Gastrocnemius medialis (tissue), 4 donors: Measurements from ENCODE around the gene HIVEP3.
A peak's percentile ranks its signal among the peaks of the same experiment; 100 is the strongest.

Experiments
- POLR2A ChIP-seq, 2 donors: fragments of 450-650 bp; IDR thresholded peaks; one replicate each; pipeline ENCODE4 v1.6.1; 2017; ENCODE audit warnings: antibody characterized with exemption in 2 of 2, mild to moderate bottlenecking in 2 of 2, moderate library complexity in 2 of 2
- TF ChIP-seq, protein P1 (sequence below), 5 experiments: fragments of 450-650 bp in 3 of 5; fragments of 200-600 bp in 2 of 5; sonication (generic) in 2 of 5; IDR thresholded peaks in 4 of 5; conservative IDR thresholded peaks in 1 of 5; 1 replicate in 4 of 5; 2 replicates in 1 of 5; pipeline ENCODE4 v1.5.1; 2016 to 2019; ENCODE audit warnings: antibody characterized with exemption in 5 of 5, mild to moderate bottlenecking in 3 of 5, moderate library complexity in 3 of 5

DNA sequence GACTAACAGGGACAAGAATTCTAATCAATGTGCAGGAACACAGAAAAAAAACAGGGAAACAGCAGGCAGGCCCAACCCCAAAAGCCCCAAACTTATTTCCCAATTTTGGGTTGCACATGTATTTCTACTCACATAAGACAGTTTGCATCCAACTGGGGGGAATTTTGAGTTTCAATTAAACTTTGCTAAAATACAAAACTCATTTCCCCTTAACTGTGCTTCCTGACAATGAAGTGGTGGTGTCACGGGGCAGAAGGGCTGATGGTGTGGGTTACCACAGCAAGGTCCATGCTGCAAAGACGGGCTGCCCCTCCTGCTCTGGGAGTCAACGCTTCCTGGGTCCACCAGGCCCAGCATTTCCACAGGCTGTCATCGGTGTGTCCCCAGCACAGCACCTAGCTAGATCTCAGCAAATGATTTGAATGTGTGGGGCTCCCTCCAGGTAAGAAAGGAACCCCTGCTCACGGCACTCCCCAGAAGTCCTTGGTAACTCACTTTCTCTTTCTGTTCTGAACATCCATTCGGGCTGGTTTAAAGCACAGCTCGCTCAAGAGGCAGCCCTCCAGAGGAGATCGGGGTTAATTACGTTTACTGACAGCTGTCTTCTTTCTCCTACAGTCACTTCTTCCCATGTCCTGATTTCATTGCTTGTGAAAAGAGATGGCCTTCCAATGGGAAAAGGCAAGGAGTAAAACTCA lies 27.4 kb downstream of the HIVEP3 start:
- TF ChIP-seq, protein P1, sequence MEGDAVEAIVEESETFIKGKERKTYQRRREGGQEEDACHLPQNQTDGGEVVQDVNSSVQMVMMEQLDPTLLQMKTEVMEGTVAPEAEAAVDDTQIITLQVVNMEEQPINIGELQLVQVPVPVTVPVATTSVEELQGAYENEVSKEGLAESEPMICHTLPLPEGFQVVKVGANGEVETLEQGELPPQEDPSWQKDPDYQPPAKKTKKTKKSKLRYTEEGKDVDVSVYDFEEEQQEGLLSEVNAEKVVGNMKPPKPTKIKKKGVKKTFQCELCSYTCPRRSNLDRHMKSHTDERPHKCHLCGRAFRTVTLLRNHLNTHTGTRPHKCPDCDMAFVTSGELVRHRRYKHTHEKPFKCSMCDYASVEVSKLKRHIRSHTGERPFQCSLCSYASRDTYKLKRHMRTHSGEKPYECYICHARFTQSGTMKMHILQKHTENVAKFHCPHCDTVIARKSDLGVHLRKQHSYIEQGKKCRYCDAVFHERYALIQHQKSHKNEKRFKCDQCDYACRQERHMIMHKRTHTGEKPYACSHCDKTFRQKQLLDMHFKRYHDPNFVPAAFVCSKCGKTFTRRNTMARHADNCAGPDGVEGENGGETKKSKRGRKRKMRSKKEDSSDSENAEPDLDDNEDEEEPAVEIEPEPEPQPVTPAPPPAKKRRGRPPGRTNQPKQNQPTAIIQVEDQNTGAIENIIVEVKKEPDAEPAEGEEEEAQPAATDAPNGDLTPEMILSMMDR (IDR thresholded peaks at IDR 0.05 in 4 of 5, conservative IDR thresholded peaks at IDR 0.05 in 1 of 5) = peak in 1 of 5 experiments; percentile 17
- peak in 1 of 2 donors; percentile 5 for TF ChIP-seq POLR2A (IDR thresholded peaks at IDR 0.05)
